ENCODE data around the gene ITGA7.

- no peak for TF ChIP-seq CTCF (IDR thresholded peaks at IDR 0.05)
- no peak for TF ChIP-seq POLR2A (IDR thresholded peaks at IDR 0.05)
These were observed 19.3 kb upstream of the ITGA7 start for GRCh38 chr12:55726971-55727370.

Data from upper lobe of left lung (tissue), 4 donors.